AG09319 (cell line): ENCODE results near the gene KRT4.

Source experiments
- DNase-seq: peaks from one replicate; pipeline ENCODE4 v3.0.0-alpha.2; 2010; ENCODE audit warnings: low read depth; ENCODE audit errors: extremely low read depth
- CTCF ChIP-seq: IDR thresholded peaks from 2 replicates; pipeline ENCODE4 v1.5.1; 2011; ENCODE audit warnings: low read depth, mild to moderate bottlenecking, inconsistent platforms, low read length, moderate library complexity

The KRT4 gene

GRCh38 chr12:52835271-52836041 lies 21.5 kb upstream of the KRT4 start:
- no peak for DNase-seq
- no peak for TF ChIP-seq CTCF

GRCh38 chr12:52834727-52835001 lies 20.7 kb upstream of the KRT4 start:
- no peak for DNase-seq
- no peak for TF ChIP-seq CTCF

GRCh38 chr12:52833922-52834726 lies 20.2 kb upstream of the KRT4 start, which contains the start of gene KRT79:
Gene KRT79, minus strand, starts transcription at chr12:52834311. Its CDS starts 51 bp downstream, at chr12:52834260.
- TF ChIP-seq CTCF = no peak
- DNase-seq = no peak

- no peak for DNase-seq
- no peak for TF ChIP-seq CTCF
Measured at GRCh38 chr12:52832985-52833905, 19.3 kb upstream of the KRT4 start.

- TF ChIP-seq CTCF = no peak
- DNase-seq = no peak
Measured at GRCh38 chr12:52832451-52832850, 18.5 kb upstream of the KRT4 start.

- DNase-seq = no peak
- TF ChIP-seq CTCF = no peak
Measured at GRCh38 chr12:52831251-52831650, 17.3 kb upstream of the KRT4 start.
